ENCODE data around the gene RBMS2.
"Not testable (repeated sequence)": the region's sequence is repeated elsewhere in the genome, so short reads cannot be mapped to it uniquely, and the experiment has no call there.

The RBMS2 gene

DNA sequence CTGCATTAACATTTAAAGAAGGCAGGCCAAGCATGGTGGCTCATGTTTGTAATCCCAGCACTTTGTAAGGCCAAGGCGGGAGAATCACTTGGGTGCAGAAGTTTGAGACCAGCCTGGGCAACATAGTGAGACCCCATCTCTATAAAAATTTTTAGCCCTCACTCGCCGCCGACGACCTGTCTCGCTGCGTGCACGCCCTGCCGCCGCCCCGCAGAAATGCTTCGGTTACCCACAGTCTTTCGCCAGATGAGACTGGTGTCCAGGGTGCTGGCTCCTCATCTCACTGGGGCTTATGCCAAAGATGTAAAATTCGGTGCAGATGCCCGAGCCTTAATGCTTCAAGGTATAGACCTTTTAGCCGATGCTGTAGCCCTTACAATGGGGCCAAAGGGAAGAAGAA is 10.8 kb upstream of the RBMS2 start:
- TF ChIP-seq HIC1 (tag by site-specific recombination; IDR thresholded peaks at IDR 0.05) = no peak
- TF ChIP-seq ZNF623 (tag by site-specific recombination; IDR thresholded peaks at IDR 0.05) = no peak
- no peak for TF ChIP-seq ZNF292 (tag by site-specific recombination; IDR thresholded peaks at IDR 0.05; ENCODE audit: borderline replicate concordance, low read depth)
- no peak for TF ChIP-seq ZBTB6 (tag by site-specific recombination; IDR thresholded peaks at IDR 0.05)
- TF ChIP-seq ZNF658 (tag by site-specific recombination; IDR thresholded peaks at IDR 0.05) = no peak
- TF ChIP-seq PRDM6 (tag by site-specific recombination; IDR thresholded peaks at IDR 0.05) = no peak
- no peak for TF ChIP-seq ZNF529 (tag by site-specific recombination; IDR thresholded peaks at IDR 0.05; ENCODE audit: insufficient replicate concordance)
- TF ChIP-seq ZNF18 (tag by site-specific recombination; IDR thresholded peaks at IDR 0.05) = no peak
- no peak for TF ChIP-seq ZNF701 (tag by site-specific recombination; IDR thresholded peaks at IDR 0.05)
- no peak for TF ChIP-seq ZNF112 (tag by site-specific recombination; IDR thresholded peaks at IDR 0.05)
- TF ChIP-seq ZSCAN30 (tag by site-specific recombination; IDR thresholded peaks at IDR 0.05) = no peak
- TF ChIP-seq ZNF184 (tag by site-specific recombination; IDR thresholded peaks at IDR 0.05) = no peak
- no peak for TF ChIP-seq ZNF544 (tag by site-specific recombination; IDR thresholded peaks at IDR 0.05)
- TF ChIP-seq ZFP37 (tag by site-specific recombination; IDR thresholded peaks at IDR 0.05) = no peak
- TF ChIP-seq ZNF221 (tag by site-specific recombination; IDR thresholded peaks at IDR 0.05; ENCODE audit: borderline replicate concordance) = no peak
- no peak for TF ChIP-seq ZNF785 (tag by site-specific recombination; IDR thresholded peaks at IDR 0.05)
- POLR2A ChIA-PET = no interaction called here
- Histone ChIP-seq H3K36me3 (ENCODE audit: control insufficient read depth in 2 of 2, insufficient read depth in 1 of 2, low read length in 2 of 2) (no peaks in the 10 kb centered on the region), H3K9me3 (ENCODE audit: control insufficient read depth, insufficient read depth, low read depth, low read length) (no peaks in the 10 kb centered on the region), H3K27ac (ENCODE audit: extremely low read depth, low read depth, low read length) (no peak overlapping the region), H3K4me1 (ENCODE audit: control insufficient read depth, insufficient read depth, low read length) (no peaks in the 10 kb centered on the region), H3K4me3 (ENCODE audit: low read depth, low read length) (no peak overlapping the region)
- CTCF ChIA-PET = interaction anchor here (1.5 to 5.7 kb wide), 4 partner anchors 10 to 126 kb away, joined by 5 to 139 read pairs (median 10); no protein-coding TSS in a partner anchor

DNA sequence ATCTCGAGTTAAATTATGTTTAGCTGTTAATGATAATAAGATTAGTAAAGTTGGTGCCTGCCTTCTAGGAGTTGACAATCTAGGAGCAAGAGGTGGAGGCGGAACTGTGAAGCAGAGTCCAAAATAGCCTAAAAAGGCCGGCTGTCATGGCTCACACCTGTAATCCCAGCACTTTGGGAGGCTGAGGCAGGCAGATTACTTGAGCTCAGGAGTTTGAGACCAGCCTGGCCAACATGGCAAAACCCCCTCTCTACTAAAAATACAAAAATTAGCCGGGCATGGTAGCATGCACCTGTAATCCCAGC is 7.7 kb upstream of the RBMS2 start:
- H3K4me3 ChIP-seq (ENCODE audit: low read depth, low read length); H3K27ac ChIP-seq (ENCODE audit: extremely low read depth, low read depth, low read length); H3K9me3 ChIP-seq (ENCODE audit: control insufficient read depth, insufficient read depth, low read depth, low read length); H3K4me1 ChIP-seq (ENCODE audit: control insufficient read depth, insufficient read depth, low read length); H3K36me3 ChIP-seq (ENCODE audit: control insufficient read depth in 2 of 2, insufficient read depth in 1 of 2, low read length in 2 of 2): not testable (repeated sequence)
- POLR2A ChIA-PET = interaction anchor here (1.1 kb wide), 1 partner anchor 123 kb away, joined by 4 read pairs; no protein-coding TSS in a partner anchor
- CTCF ChIA-PET = interaction anchor here (0.7 to 5.7 kb wide), 34 partner anchors 8 to 598 kb away, joined by 3 to 139 read pairs (median 6); partner anchors contain the start of genes GLS2 and RBMS2

- TF ChIP-seq HOXA7 (CRISPR knock-in tag; IDR thresholded peaks at IDR 0.05; ENCODE audit: borderline replicate concordance) (no peak), TRIM28 (IDR thresholded peaks at IDR 0.05; ENCODE audit: borderline replicate concordance, low read length) (no peak), ZNF248 (tag by site-specific recombination; IDR thresholded peaks at IDR 0.05) (no peak), ZNF133 (tag by site-specific recombination; IDR thresholded peaks at IDR 0.05) (no peak), ZNF175 (tag by site-specific recombination; IDR thresholded peaks at IDR 0.05) (no peak), GLIS2 (tag by site-specific recombination; IDR thresholded peaks at IDR 0.05) (no peak), ZFP3 (tag by site-specific recombination; IDR thresholded peaks at IDR 0.05; ENCODE audit: low read depth) (no peak)
- ChIA-PET CTCF (interaction anchor here (0.9 to 1.0 kb wide), 2 partner anchors 56 to 119 kb away, joined by 3 to 4 read pairs; no protein-coding TSS in a partner anchor), POLR2A (no interaction called here)
- Histone ChIP-seq H3K27ac (ENCODE audit: extremely low read depth, low read depth, low read length) (no peak overlapping the region), H3K36me3 (ENCODE audit: control insufficient read depth in 2 of 2, insufficient read depth in 1 of 2, low read length in 2 of 2) (no peaks in the 10 kb centered on the region), H3K4me1 (ENCODE audit: control insufficient read depth, insufficient read depth, low read length) (no peaks in the 10 kb centered on the region), H3K9me3 (ENCODE audit: control insufficient read depth, insufficient read depth, low read depth, low read length) (no peaks in the 10 kb centered on the region), H3K4me3 (ENCODE audit: low read depth, low read length) (no peak overlapping the region)
Measured at GRCh38 chr12:56517854-56518253, 3.8 kb upstream of the RBMS2 start.

All from HEK293 (cell line).